GM21447 (cell line): ENCODE data around the gene LGALS9.

Experiments used
- ATAC-seq: cut with Tn5 transposase; IDR thresholded peaks from one replicate; pipeline ENCODE4 v1.9.1; 2021; ENCODE audit not compliant: unreplicated experiment

The LGALS9 gene

GRCh38 chr17:27630607-27631410 lies at the start of gene LGALS9:
TSS of gene LGALS9 (plus strand) at chr17:27631188. CDS start at chr17:27631266, 78 bp downstream.
- peak; percentile 58 for ATAC-seq

DNA sequence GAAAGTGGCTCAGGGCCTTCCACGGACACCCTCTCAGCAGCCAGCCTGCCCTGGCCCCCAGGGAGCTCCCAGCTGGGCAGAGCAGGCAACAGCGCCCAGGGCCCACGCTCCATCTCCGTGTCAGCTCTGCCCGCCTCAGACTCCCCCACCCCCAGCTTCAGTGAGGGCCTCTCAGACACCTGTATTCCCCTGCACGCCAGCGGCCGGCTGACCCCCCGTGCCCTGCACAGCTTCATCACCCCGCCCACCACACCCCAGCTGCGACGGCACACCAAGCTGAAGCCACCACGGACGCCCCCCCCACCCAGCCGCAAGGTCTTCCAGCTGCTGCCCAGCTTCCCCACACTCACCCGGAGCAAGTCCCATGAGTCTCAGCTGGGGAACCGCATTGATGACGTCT lies 48.3 kb upstream of the LGALS9 start:
- ATAC-seq: no peak

GRCh38 chr17:27585153-27585681 lies 45.8 kb upstream of the LGALS9 start:
- ATAC-seq: peak; percentile 53

DNA sequence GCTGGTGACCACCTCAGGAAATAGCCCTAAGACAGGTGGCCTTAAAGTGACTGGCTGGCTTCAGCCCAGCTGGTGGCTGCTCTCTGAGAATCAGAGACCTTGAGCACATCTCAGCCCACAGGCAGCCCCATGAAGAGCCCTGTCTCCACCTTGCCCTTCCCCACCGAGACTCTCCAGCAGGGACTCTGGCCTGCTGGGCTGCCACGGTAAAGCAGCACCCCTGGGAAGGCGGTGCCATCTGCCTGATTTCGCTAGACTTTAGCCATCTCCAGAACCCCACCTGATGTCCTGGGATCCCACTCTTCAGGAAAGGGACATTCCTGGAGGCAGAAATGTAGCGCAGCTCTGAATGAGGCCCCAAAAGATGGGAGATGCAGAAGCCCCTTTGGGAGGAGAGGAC lies 45.2 kb upstream of the LGALS9 start:
- no peak for ATAC-seq

DNA sequence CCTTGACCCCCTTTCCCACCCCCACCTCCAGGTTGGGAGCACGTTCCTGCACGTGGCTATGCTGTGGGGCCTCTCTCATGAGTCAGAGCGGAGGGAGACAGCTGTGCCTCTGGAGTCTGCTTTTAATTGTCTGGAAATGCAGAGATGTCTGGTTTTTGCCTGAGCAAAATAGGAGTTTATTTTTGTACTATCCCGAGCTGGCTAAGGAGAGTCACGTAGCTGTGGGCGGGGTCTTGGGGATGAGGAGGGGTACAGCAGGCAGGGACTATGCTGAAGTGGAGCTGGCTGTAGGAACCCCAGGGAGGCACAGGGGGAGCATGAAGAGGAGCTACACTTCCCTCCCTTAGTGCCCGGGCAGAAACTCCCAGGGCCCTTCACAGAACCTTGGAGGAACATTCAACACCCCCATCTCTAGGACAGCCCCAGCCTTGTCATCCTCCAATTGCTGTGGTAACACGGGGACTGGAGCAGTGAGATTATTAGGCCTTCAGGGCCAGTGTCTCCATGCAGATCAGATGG lies 44.7 kb upstream of the LGALS9 start:
- ATAC-seq: no peak

DNA sequence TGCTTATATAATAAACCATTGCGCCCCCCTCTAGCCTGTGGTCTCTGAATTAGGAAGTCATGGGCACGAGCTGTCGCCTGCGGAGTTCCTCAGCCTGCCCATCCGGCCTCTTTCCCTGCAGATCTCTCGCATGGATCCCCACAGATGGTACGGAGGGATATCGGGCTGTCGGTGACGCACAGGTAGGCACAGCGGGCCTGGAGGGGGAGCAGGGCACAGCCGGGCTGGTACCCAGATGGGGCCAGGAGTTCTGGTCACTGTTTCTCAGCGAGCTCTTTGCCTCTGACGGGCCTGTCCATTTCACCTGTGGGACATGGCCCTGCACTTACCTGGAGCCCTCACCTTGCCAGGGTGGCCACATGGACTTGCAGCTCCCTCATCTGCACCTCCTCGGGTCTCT lies 42.6 kb upstream of the LGALS9 start:
- no peak for ATAC-seq

DNA sequence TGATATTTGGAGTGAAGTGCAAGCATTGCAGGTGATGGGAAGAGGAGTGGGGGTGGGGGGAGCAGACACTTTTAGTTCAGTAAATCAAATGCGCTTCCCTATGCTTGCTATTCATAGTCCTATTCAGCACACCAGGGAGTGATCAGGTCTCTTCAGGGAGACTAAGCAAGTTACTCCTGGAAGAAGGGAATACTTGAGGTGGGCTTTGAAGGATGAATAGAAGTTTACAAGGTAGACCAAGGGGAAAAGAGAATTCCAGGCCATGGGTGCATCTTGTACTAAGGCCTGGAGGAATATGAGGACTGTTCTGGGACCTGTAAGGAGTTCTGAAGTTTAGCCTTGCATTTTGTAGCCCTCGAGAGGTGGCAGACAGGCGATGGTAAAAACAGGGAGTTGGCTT lies 40.1 kb upstream of the LGALS9 start:
- ATAC-seq: no peak

- no peak for ATAC-seq
Observed at GRCh38 chr17:27591986-27592385, 39.0 kb upstream of the LGALS9 start.

DNA sequence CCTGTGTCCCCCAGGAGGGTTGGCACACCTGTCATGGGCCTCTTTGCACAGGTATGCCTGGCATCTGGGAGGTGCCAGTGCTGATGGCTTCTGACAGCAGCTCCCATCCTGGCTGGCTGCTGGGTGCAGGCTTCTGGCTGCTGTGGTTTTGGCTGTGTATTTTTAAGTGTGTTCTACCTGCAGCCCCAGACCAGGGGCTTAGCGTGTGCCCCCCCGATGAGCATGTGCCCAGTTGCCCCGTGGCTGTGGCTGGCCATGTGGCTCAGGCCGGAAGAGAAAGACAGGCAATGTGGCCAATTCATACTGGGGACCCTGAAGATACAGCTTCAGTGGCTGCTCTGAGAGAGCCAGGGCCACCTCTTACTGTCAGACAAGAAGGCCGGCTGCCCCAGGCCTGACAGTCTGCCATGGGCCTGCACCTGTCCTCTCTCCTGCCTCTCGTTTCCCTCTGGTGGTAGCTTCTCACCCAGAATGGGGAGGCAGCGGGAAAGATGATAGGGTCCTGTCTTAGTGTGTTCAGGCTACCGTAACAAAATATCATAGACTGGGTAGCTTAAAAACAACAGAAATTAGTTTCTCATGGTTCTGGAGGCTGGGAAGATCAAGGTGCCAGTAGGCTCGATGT lies 37.6 kb upstream of the LGALS9 start:
- no peak for ATAC-seq

- ATAC-seq: no peak
Observed at GRCh38 chr17:27593857-27594255, 37.1 kb upstream of the LGALS9 start.

- no peak for ATAC-seq
Observed at GRCh38 chr17:27595208-27595607, 35.8 kb upstream of the LGALS9 start.

DNA sequence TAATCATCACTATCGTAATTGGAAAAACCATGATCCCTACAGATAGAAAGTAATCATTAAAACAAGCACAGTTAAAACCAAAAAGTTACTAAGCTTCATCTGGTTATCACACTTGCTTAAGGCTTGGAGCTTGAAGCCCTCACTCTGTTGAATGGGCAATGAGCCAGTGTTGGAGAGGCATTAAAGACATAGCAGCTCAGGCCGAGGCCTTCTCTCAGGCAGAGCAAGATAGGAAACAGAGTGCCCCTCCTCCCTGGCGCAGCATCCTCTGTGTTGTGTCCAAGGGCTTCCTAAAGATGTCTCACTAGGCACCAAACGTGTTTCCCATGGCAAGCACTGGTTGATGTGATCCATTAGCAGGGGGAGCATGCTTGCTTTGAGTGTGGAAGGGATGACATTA lies 34.9 kb upstream of the LGALS9 start:
- no peak for ATAC-seq

DNA sequence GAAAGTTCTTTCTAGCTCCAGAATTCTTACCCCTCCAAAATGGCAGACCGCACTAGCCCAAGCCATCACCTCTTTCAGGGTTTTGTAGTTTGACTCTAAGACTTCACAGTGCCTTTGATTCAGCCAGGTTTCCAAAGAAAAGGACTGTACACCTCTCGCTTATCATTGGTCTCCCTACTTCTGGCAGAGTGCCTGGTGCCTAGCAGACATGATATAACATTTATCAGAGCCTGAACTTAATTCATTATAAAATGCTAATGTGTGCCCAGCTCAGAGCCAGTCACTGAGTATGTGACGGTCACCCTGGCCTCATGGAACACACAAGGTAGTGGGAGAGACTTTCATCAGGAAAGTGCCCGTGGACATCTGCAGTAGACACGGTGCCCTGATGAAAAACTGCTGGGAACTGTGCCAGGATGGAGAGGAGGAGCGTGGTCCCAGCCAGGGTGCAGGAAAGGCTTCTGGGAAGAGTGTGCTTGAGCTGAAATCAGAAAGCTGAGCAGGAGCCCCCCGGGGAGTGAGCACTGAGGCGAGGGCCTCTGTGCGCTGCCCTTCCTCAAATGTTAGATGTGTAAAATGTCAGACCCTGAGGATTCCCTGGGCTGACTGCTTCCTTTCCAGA lies 34.3 kb upstream of the LGALS9 start:
- no peak for ATAC-seq

DNA sequence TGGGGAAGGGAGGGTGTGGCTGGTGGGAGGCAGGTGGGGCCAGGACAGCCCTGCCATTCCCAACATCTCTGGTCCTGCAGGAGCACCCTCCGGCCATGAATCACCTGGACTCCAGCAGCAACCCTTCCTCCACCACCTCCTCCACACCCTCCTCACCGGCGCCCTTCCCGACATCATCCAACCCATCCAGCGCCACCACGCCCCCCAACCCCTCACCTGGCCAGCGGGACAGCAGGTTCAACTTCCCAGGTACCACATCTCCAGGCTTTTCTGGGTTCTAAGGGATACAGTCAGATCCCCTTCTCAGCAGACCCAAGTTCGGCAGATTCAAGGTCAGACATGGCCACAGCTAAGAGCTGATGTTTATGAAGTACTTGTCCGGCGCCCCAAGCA lies 33.8 kb upstream of the LGALS9 start:
- no peak for ATAC-seq

- no peak for ATAC-seq
Observed at GRCh38 chr17:27597783-27598320, 33.1 kb upstream of the LGALS9 start.

DNA sequence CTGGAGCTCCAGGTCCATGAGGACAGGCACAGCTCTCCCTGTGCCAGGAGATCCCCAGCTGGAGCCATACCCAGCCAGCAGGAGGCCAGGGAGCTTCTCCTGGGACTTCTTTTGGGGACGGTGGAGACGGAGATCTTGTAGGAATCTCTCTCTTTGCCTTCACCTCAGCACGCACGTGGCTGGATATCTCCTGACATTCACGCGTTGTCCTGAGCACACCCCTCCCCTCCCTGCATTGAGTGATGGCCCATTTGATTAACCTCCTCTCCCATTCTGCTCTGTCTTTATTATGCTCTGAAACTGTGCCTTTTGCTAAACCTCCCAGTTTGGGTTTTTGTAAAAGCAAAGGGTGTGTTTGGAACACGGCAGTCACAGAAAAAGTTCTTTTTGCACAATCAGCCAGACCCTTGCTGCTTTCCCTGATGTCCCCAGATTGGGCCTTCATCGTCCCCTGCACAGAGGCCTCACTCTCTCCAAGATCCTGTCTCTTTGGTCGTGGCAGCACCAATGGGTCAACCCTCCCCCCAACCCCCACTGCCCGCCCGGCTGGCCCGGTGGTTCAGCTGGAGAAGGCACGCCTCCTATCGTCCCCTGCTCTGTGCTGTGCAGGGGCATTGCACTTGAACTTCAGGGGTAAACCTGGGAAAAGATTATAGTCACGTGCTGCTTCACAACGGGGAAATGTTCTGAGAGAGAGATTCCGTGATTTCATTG lies 32.5 kb upstream of the LGALS9 start:
- no peak for ATAC-seq

DNA sequence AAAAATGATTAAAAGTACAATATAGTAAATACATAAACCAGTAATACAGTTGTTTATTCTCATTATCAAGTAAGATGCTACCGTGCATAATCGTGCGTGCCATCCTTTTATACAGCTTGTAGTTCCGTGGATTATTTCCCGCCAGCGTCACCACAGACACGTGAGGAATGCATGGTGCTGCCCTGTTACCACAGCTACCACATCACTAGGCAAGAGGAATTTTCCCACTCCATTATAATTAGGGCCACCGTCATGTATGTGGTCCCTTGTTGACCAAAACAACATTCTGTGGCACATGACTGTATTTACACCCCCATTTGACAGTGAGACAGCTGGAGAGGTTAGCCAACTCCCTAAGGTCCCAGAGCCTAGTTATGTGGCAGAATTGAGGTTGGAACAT lies 30.5 kb upstream of the LGALS9 start:
- ATAC-seq: no peak

DNA sequence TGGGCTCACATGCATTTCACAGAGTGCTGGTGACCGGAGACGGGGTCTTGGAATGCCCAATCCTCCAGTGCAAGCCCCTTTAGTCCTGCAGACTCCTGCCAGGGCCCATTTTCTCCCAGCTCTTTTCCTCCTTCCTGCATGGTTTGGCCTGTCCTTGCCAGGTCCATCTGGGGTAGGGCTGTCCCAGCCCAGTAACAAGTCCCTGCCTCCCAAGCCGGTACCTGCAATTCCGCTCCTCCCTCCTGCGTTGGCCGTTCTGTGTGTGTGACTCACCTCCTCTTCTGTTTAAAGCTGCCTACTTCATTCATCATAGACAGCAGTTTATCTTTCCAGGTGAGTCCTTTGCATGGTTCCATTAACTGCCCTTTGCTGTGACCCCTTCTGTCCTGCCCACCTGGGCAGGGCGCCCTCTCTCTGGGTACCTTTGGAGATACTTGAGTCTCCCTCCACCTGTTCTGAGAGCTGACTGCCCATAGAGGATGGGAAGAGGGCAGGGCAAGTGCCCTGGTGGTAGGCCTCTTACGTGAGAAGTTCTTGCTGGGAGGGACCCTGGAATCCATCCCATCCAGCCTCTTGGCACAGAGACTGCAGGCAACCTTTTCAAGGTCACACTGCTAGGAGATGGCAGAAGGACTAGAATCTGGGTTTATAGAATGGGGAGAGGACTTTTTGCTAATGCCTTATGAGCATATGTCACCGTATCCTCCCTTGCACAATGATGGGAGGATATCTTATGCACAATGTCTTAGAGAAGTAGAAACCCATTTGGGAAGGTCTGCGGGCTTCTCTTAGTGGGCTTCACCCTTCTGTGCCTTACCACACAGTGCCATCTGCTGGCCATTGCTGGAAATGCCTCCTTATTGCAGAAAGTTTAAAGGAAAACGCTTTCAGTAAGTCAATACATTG lies 29.7 kb upstream of the LGALS9 start:
- ATAC-seq: no peak

- ATAC-seq: no peak
Observed at GRCh38 chr17:27601975-27602302, 29.0 kb upstream of the LGALS9 start.
